B cell (primary cell): ENCODE results near the gene KCNK17. TPM values are rescaled to one million over a fixed set of nuclear protein-coding genes. Genes with fewer than 3 reads are reported as not detected.

Experiments
- ATAC-seq: fragments of 200-7000 bp; cut with Tn5 transposase; one replicate; pipeline ENCODE4 v1.10.0; 2021; ENCODE audit warnings: low read depth, mild to moderate bottlenecking, moderate number of reproducible peaks, moderate library complexity
- CTCF ChIA-PET: fragments of 350-600 bp; sonication (Branson Sonifier 250); formaldehyde crosslinking; loops from one replicate; lab custom pipeline; 2021; ENCODE audit warnings: antibody characterized with exemption, inconsistent platforms; lab: Charles Lee
- POLR2A ChIA-PET: fragments of 350-600 bp; sonication (Branson Sonifier 250); formaldehyde crosslinking; loops from one replicate; lab custom pipeline; 2021; ENCODE audit warnings: antibody characterized with exemption; lab: Charles Lee
- DNase-seq: peaks from one replicate; pipeline ENCODE4 v3.0.0; 2013
- H2AFZ ChIP-seq: 2 replicates; pipeline ENCODE4 v1.6.1; 2012; ENCODE audit warnings: mild to moderate bottlenecking, low read depth, low read length; ENCODE audit not compliant: insufficient read depth, poor library complexity, severe bottlenecking
- H3K27ac ChIP-seq, 2 donors: 1 replicate in 1 of 2; 2 replicates in 1 of 2; pipeline ENCODE4 v1.5.1; 2012 to 2013; ENCODE audit warnings: low read length in 2 of 2, mild to moderate bottlenecking in 2 of 2, moderate library complexity in 1 of 2
- H3K27me3 ChIP-seq, 4 experiments: fragments of 200-600 bp in 1 of 4; sonication (generic) in 1 of 4; replicated peaks in 1 of 4; 1 replicate in 2 of 4; 2 replicates in 2 of 4; pipeline versions ENCODE4 v1.6.1 to v1.7.0; 2013 to 2016; ENCODE audit warnings: low read length in 3 of 4, mild to moderate bottlenecking in 2 of 4, mixed read lengths in 1 of 4, moderate library complexity in 1 of 4; ENCODE audit not compliant: insufficient read depth in 4 of 4, control insufficient read depth in 3 of 4; ENCODE audit errors: control extremely low read depth in 1 of 4
- H3K36me3 ChIP-seq, 2 experiments: replicated peaks in 1 of 2; 1 replicate in 1 of 2; 2 replicates in 1 of 2; pipeline versions ENCODE4 v1.6.1 to v1.7.1; 2013; ENCODE audit warnings: low read length in 1 of 2; ENCODE audit not compliant: insufficient read depth in 2 of 2, control insufficient read depth in 1 of 2; ENCODE audit errors: control extremely low read depth in 1 of 2, extremely low read depth in 1 of 2
- H3K4me1 ChIP-seq, 2 donors: fragments of 200-600 bp in 1 of 2; sonication (generic) in 1 of 2; 1 replicate in 1 of 2; 2 replicates in 1 of 2; pipeline versions ENCODE4 v1.5.1 to v1.6.1; 2013 to 2017; ENCODE audit warnings: low read length in 2 of 2; ENCODE audit not compliant: control insufficient read depth in 2 of 2, insufficient read depth in 2 of 2
- H3K4me2 ChIP-seq: replicated peaks from 2 replicates; pipeline ENCODE3; 2012; ENCODE audit warnings: mild to moderate bottlenecking, low read depth, low read length; ENCODE audit not compliant: poor library complexity, severe bottlenecking
- H3K4me3 ChIP-seq, 5 experiments: fragments of 200-600 bp in 1 of 5; sonication (generic) in 1 of 5; 1 replicate in 3 of 5; 2 replicates in 2 of 5; pipeline versions ENCODE4 v1.5.1 to v1.7.0; 2011 to 2016; ENCODE audit warnings: low read length in 4 of 5, mild to moderate bottlenecking in 4 of 5, low read depth in 2 of 5, control low read depth in 1 of 5, moderate library complexity in 1 of 5; ENCODE audit not compliant: insufficient read depth in 1 of 5; ENCODE audit errors: control extremely low read depth in 1 of 5, extremely low read depth in 1 of 5
- H3K79me2 ChIP-seq: fragments of 200-600 bp; sonication (generic); one replicate; pipeline ENCODE4 v1.6.0; 2016; ENCODE audit warnings: low read length; ENCODE audit not compliant: control insufficient read depth, insufficient read depth
- H3K9ac ChIP-seq: fragments of 200-600 bp; sonication (generic); 2 replicates; pipeline ENCODE4 v1.6.1; 2017; ENCODE audit warnings: mild to moderate bottlenecking, low read length, moderate library complexity
- H3K9me3 ChIP-seq, 3 donors: one replicate each; pipeline versions ENCODE4 v1.6.1 to v1.7.1; 2013; ENCODE audit warnings: low read length in 2 of 3; ENCODE audit not compliant: control insufficient read depth in 2 of 3, insufficient read depth in 1 of 3; ENCODE audit errors: control extremely low read depth in 1 of 3
- H4K20me1 ChIP-seq: 2 replicates; pipeline ENCODE4 v1.6.0; 2012; ENCODE audit warnings: mild to moderate bottlenecking, low read length; ENCODE audit not compliant: insufficient read depth, control insufficient read depth, poor library complexity, severe bottlenecking
- H3K27ac Mint-ChIP-seq: one replicate; pipeline ENCODE4 v1.8.0; 2021; ENCODE audit warnings: mixed read lengths
- H3K27me3 Mint-ChIP-seq: one replicate; pipeline ENCODE4 v1.8.0; 2021; ENCODE audit warnings: mixed read lengths
- H3K4me1 Mint-ChIP-seq: one replicate; pipeline ENCODE4 v1.8.0; 2021; ENCODE audit warnings: mixed read lengths
- H3K4me3 Mint-ChIP-seq: one replicate; pipeline ENCODE4 v1.8.0; 2021; ENCODE audit warnings: mixed read lengths
- H3K9me3 Mint-ChIP-seq: one replicate; pipeline ENCODE4 v1.8.0; 2022; ENCODE audit warnings: mixed read lengths; ENCODE audit not compliant: insufficient read depth
- CTCF ChIP-seq: fragments of 200-600 bp; IDR thresholded peaks from one replicate; pipeline ENCODE4 v1.8.0; 2022; ENCODE audit warnings: antibody characterized with exemption, mild to moderate bottlenecking
- EZH2 ChIP-seq: IDR thresholded peaks from 2 replicates; pipeline ENCODE4 v1.6.1; 2012; ENCODE audit warnings: borderline replicate concordance, low read depth, mild to moderate bottlenecking, moderate library complexity, low read length; ENCODE audit not compliant: insufficient read depth, poor library complexity, severe bottlenecking
- WGBS: methylation state at CpG from one replicate; pipeline ENCODE4 v1.1.5; 2013; ENCODE audit warnings: missing lambda C conversion rate; ENCODE audit not compliant: insufficient coverage; 5-methylcytosine and 5-hydroxymethylcytosine counted together
- intact Hi-C: fragments of 100-400 bp; cut with micrococcal nuclease; formaldehyde crosslinking; loops from one replicate; pipeline ENCODE4 v1.10.0; 2022
- polyA plus RNA-seq: library from polyadenylated mRNA; depleted of rRNA; stranded (reverse); fragments of >200 nt; gene quantifications from 2 replicates; pipeline ENCODE4 v1.2.3, GENCODE V29; 2012
- total RNA-seq, 2 donors: library from RNA; stranded (reverse); fragments of 120-200 nt in 1 of 2; gene quantifications; 1 replicate in 1 of 2; 2 replicates in 1 of 2; pipeline versions ENCODE4 v1.2.3 to v1.2.4, GENCODE V29; 2013 to 2022

KCNK17 gene
- total and polyA plus RNA-seq, 2 donors (not counting 1 experiment from before 2014, with no cell fraction given) = not detected

- WGBS = 93% methylated on average over 4 of the region's 7 CpGs
- no peak for DNase-seq
- H3K9me3 ChIP-seq = no peaks in the 10 kb centered on the region
- no peaks in the 10 kb centered on the region for H3K9me3 Mint-ChIP-seq
- H3K4me2 ChIP-seq = no peak overlapping the region
- H3K27ac ChIP-seq = no peak overlapping the region
- ChIA-PET CTCF (no interaction called here), POLR2A (no interaction called here)
- H4K20me1 ChIP-seq = no peaks in the 10 kb centered on the region
- no peaks in the 10 kb centered on the region for H3K36me3 ChIP-seq
- H3K4me1 Mint-ChIP-seq = peaks cover 29% of the 10 kb centered on the region
- peaks cover 39% of the 10 kb centered on the region for H3K27me3 Mint-ChIP-seq
- no peak overlapping the region for H2AFZ ChIP-seq
- TF ChIP-seq EZH2 = no peak
- no peak for TF ChIP-seq CTCF
- H3K4me1 ChIP-seq = peaks cover 11 to 30% of the 10 kb centered on the region in 2 donors
- no peak overlapping the region for H3K4me3 ChIP-seq
- peaks cover 0 to 18% (median 0%) of the 10 kb centered on the region in 4 experiments for H3K27me3 ChIP-seq
- H3K79me2 ChIP-seq = no peaks in the 10 kb centered on the region
- intact Hi-C loops = no loop called here
- H3K4me3 Mint-ChIP-seq = no peak overlapping the region
- no peak overlapping the region for H3K9ac ChIP-seq
- no peak for ATAC-seq
- H3K27ac Mint-ChIP-seq = no peak overlapping the region
Observed at GRCh38 chr6:39333644-39334438, 19.6 kb upstream of the KCNK17 start.

GRCh38 chr6:39330476-39330875, 16.3 kb upstream of the KCNK17 start:
- TF ChIP-seq CTCF = no peak
- no peak for TF ChIP-seq EZH2
- 0% methylated on average over 1 of the region's 3 CpGs for WGBS
- Mint-ChIP-seq H3K4me3 (no peak overlapping the region), H3K27ac (no peak overlapping the region), H3K27me3 (peaks cover 27% of the 10 kb centered on the region), H3K4me1 (peaks cover 8% of the 10 kb centered on the region), H3K9me3 (no peaks in the 10 kb centered on the region)
- no peak for ATAC-seq
- no peaks in the 10 kb centered on the region for H3K9me3 ChIP-seq
- no peak overlapping the region for H3K4me3 ChIP-seq
- H3K79me2 ChIP-seq = no peaks in the 10 kb centered on the region
- no peak overlapping the region for H3K9ac ChIP-seq
- ChIA-PET CTCF (interaction anchor here (1.1 kb wide), 2 partner anchors 333 to 383 kb away, joined by 3 to 5 read pairs; no protein-coding TSS in a partner anchor), POLR2A (no interaction called here)
- no peak for DNase-seq
- H3K27ac ChIP-seq = no peak overlapping the region
- intact Hi-C loops = no loop called here
- H2AFZ ChIP-seq = no peak overlapping the region
- H3K4me1 ChIP-seq = peaks cover 0 to 10% of the 10 kb centered on the region in 2 donors
- peaks cover 0 to 6% (median 0%) of the 10 kb centered on the region in 4 experiments for H3K27me3 ChIP-seq
- H3K4me2 ChIP-seq = no peak overlapping the region
- no peaks in the 10 kb centered on the region for H3K36me3 ChIP-seq
- H4K20me1 ChIP-seq = no peaks in the 10 kb centered on the region
